ENCODE results near the gene SAMD3.
"Not testable (repeated sequence)": the region's sequence is repeated elsewhere in the genome, so short reads cannot be mapped to it uniquely, and the experiment has no call there.

SAMD3 gene

GRCh38 chr6:130222775-130223174 is at the start of gene SAMD3:
Gene SAMD3, minus strand, starts transcription at chr6:130222951. Its CDS starts 7,678 bp downstream, at chr6:130215273.
- DNase-seq, result no peak

- DNase-seq, result no peak
Observed at GRCh38 chr6:130269969-130270635, 47.4 kb upstream of the SAMD3 start.

GRCh38 chr6:130265553-130265952 is 42.8 kb upstream of the SAMD3 start:
- not testable (repeated sequence) for DNase-seq

GRCh38 chr6:130262008-130262407 is 39.3 kb upstream of the SAMD3 start:
- no peak for DNase-seq

GRCh38 chr6:130261558-130261957 is 38.8 kb upstream of the SAMD3 start:
- DNase-seq, result not testable (repeated sequence)

GRCh38 chr6:130260614-130261241 is 38.0 kb upstream of the SAMD3 start:
- not testable (repeated sequence) for DNase-seq

GRCh38 chr6:130260050-130260462 is 37.3 kb upstream of the SAMD3 start:
- DNase-seq, result not testable (repeated sequence)

- DNase-seq, result no peak
Observed at GRCh38 chr6:130259557-130259956, 36.8 kb upstream of the SAMD3 start.

GRCh38 chr6:130259140-130259539 is 36.4 kb upstream of the SAMD3 start:
- no peak for DNase-seq

- DNase-seq, result no peak
Observed at GRCh38 chr6:130252527-130253237, 29.9 kb upstream of the SAMD3 start.

GRCh38 chr6:130245267-130245666 is 22.5 kb upstream of the SAMD3 start:
- DNase-seq, result no peak

GRCh38 chr6:130244728-130245127 is 22.0 kb upstream of the SAMD3 start:
- DNase-seq, result no peak

GRCh38 chr6:130240232-130240631 is 17.5 kb upstream of the SAMD3 start:
- DNase-seq, result no peak

- no peak for DNase-seq
Observed at GRCh38 chr6:130239755-130240154, 17.0 kb upstream of the SAMD3 start.

GRCh38 chr6:130233330-130233729 is 10.6 kb upstream of the SAMD3 start:
- DNase-seq, result no peak

- not testable (repeated sequence) for DNase-seq
Observed at GRCh38 chr6:130230531-130230930, 7.8 kb upstream of the SAMD3 start.

- DNase-seq, result no peak
Observed at GRCh38 chr6:130229645-130230044, 6.9 kb upstream of the SAMD3 start.

- no peak for DNase-seq
Observed at GRCh38 chr6:130223508-130223907, 757 bp upstream of the SAMD3 start.

- DNase-seq, result no peak
Observed at GRCh38 chr6:130218134-130218533, 4.6 kb downstream of the SAMD3 start.

GRCh38 chr6:130216620-130217019 is 6.1 kb downstream of the SAMD3 start:
- no peak for DNase-seq

GRCh38 chr6:130215526-130215925 is 7.2 kb downstream of the SAMD3 start:
- DNase-seq, result no peak

- DNase-seq, result no peak
Observed at GRCh38 chr6:130212215-130212874, 10.4 kb downstream of the SAMD3 start.

GRCh38 chr6:130211691-130212090 is 11.1 kb downstream of the SAMD3 start:
- no peak for DNase-seq

Data from suppressor macrophage treated with lipopolysaccharide for 1 hour (primary cell).